Spleen (tissue), 11 donors: ENCODE data around the gene JAKMIP1. TPM values are rescaled to one million over a fixed set of nuclear protein-coding genes. Genes with fewer than 3 reads are reported as not detected.
A peak's percentile ranks its signal among the peaks of the same experiment; 100 is the strongest.

Source experiments
- DNase-seq: peaks from one replicate; pipeline ENCODE4 v3.0.0-alpha.2; 2020
- H3K27ac ChIP-seq, 8 donors: fragments of 200-600 bp; sonication (generic) in 7 of 8; 1 replicate in 4 of 8; 2 replicates in 4 of 8; pipeline versions ENCODE4 v1.5.0 to v1.8.0; 2016 to 2021; ENCODE audit warnings: inconsistent platforms in 4 of 8, mild to moderate bottlenecking in 4 of 8, moderate library complexity in 1 of 8
- H3K27me3 ChIP-seq, 7 donors: fragments of 200-600 bp; sonication (generic) in 6 of 7; replicated peaks in 1 of 7; 1 replicate in 4 of 7; 2 replicates in 3 of 7; pipeline versions ENCODE4 v1.5.0 to v1.8.0; 2016 to 2021; ENCODE audit warnings: inconsistent platforms in 3 of 7, mild to moderate bottlenecking in 1 of 7
- H3K36me3 ChIP-seq, 6 donors: fragments of 200-600 bp; sonication (generic) in 5 of 6; 1 replicate in 4 of 6; 2 replicates in 2 of 6; pipeline versions ENCODE4 v1.5.0 to v1.8.0; 2016 to 2021; ENCODE audit warnings: inconsistent platforms in 2 of 6
- H3K4me1 ChIP-seq, 6 donors: fragments of 200-600 bp; sonication (generic) in 5 of 6; 1 replicate in 3 of 6; 2 replicates in 3 of 6; pipeline versions ENCODE4 v1.5.0 to v1.8.0; 2016 to 2021; ENCODE audit warnings: inconsistent platforms in 3 of 6
- H3K4me3 ChIP-seq, 8 donors: fragments of 200-600 bp; sonication (generic) in 7 of 8; 1 replicate in 4 of 8; 2 replicates in 4 of 8; pipeline versions ENCODE4 v1.5.0 to v1.8.0; 2016 to 2021; ENCODE audit warnings: inconsistent platforms in 4 of 8, mild to moderate bottlenecking in 4 of 8, moderate library complexity in 2 of 8
- H3K9me3 ChIP-seq, 8 donors: fragments of 200-600 bp; sonication (generic) in 7 of 8; 1 replicate in 4 of 8; 2 replicates in 4 of 8; pipeline versions ENCODE4 v1.5.0 to v1.8.0; 2016 to 2021; ENCODE audit warnings: inconsistent platforms in 4 of 8
- CTCF ChIP-seq, 11 experiments: fragments of 200-600 bp in 7 of 11; fragments of 450-650 bp in 4 of 11; sonication (generic) in 4 of 11; IDR thresholded peaks in 8 of 11; conservative IDR thresholded peaks in 3 of 11; 1 replicate in 7 of 11; 2 replicates in 4 of 11; pipeline versions ENCODE4 v1.4.0 to v1.8.0; 2016 to 2021; ENCODE audit warnings: antibody characterized with exemption in 11 of 11, inconsistent platforms in 4 of 11, mild to moderate bottlenecking in 1 of 11
- POLR2A ChIP-seq, 3 donors: fragments of 450-650 bp; IDR thresholded peaks; one replicate each; pipeline ENCODE4 v1.5.1; 2017; ENCODE audit warnings: antibody characterized with exemption in 3 of 3, mild to moderate bottlenecking in 1 of 3
- POLR2AphosphoS5 ChIP-seq, 3 donors: sonication (generic); formaldehyde crosslinking; IDR thresholded peaks; one replicate each; pipeline ENCODE4 v1.5.1; 2017; ENCODE audit warnings: antibody characterized with exemption in 3 of 3
- WGBS, 5 donors: extraction: QIAGEN DNeasy Blood & Tissue Kit in 3 of 5; methylation state at CpG; one replicate each; pipeline versions ENCODE4 v1.1.5 to v1.1.7; 2013 to 2018; 5-methylcytosine and 5-hydroxymethylcytosine counted together
- intact Hi-C: fragments of 100-400 bp; cut with DNase I; formaldehyde crosslinking; loops from one replicate; pipeline ENCODE4 v1.15.0; 2023; ENCODE audit warnings: low total_unique reads
- polyA plus RNA-seq, 3 donors: library from polyadenylated mRNA; stranded (reverse); fragments of 200-250 nt; gene quantifications; one replicate each; pipeline ENCODE4 v1.2.1, GENCODE V29; 2013
- total RNA-seq, 7 donors: library from RNA; depleted of rRNA in 3 of 7; stranded (reverse); fragments of >200 nt in 3 of 7; fragmentation: NEBNext Ultra II Directional in 4 of 7; extraction: Animal tissue kit (Norgen Biotek cat#: 25700) in 4 of 7; gene quantifications; one replicate each; pipeline versions ENCODE4 v1.1.0 to v1.2.1, GENCODE V29; 2016 to 2021
- donor health status: healthy with polysubstance abuse.
- donor health status: DM: no; HTN: no; CAD: no; lungs with moderate emphysema.
- donor health status: DM: no; HTN: no; CAD: no.
- donor health status: Bipolar disorder and iron deficiency.
- donor health status: healthy.
- donor health status: DM: no; HTN: no; CAD: no.
- donor health status: DM: yes; HTN: yes; CAD: no.

JAKMIP1 gene
- total and polyA plus RNA-seq, 10 donors = 0.37 to 8.7 (median 2.6) TPM

DNA sequence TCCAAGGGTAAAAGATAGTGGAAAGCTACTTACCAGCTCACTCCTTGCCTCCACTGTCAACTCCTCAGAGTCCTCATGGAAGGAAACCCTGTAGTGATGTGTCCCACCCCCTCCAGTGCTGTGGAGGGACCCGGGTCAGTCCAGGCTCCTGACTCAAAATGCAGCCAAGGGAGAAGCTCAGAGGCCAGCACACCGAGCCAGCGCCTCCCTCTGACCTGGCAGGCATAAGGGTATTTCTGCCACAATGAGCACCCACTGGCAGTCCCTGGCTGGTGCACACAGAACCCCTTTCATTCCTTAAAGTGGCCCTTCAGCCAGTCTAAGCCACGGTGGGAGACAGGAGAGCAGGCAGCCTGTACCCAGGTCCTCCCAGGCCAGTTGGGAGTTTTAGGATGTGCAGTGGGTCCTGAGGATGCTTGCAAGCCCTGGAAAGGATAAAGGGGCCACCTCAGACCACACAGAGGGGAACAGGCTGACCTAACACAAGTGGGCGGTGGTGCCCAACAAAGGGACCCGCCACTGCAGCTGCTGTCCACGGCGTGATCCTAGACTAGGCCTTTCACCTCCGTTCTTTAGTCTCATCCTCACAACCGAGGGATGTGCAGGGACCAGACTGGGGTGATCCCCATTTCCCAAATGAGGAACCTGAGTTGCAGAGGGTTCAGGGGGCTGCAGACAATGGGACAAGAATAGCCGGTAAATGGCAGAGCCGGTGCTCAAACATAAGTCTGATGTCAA lies 5.7 kb downstream of the JAKMIP1 start:
- Histone ChIP-seq H3K4me1 (peaks cover 4 to 27% (median 13%) of the 10 kb centered on the region in 6 donors), H3K9me3 (no peaks in the 10 kb centered on the region), H3K4me3 (no peak overlapping the region), H3K36me3 (no peaks in the 10 kb centered on the region), H3K27me3 (peaks cover 0 to 83% (median 40%) of the 10 kb centered on the region in 7 donors), H3K27ac (no peak overlapping the region)
- 77 to 92% (median 85%) methylated on average over 6 to 12 of the region's 12 CpGs for WGBS, 5 donors
- TF ChIP-seq CTCF (IDR thresholded peaks at IDR 0.05 in 8 of 11, conservative IDR thresholded peaks at IDR 0.05 in 3 of 11) (no peak), POLR2AphosphoS5 (IDR thresholded peaks at IDR 0.05) (no peak), POLR2A (IDR thresholded peaks at IDR 0.05) (no peak)
- peak; percentile 47 for DNase-seq
- intact Hi-C loops = no loop called here

DNA sequence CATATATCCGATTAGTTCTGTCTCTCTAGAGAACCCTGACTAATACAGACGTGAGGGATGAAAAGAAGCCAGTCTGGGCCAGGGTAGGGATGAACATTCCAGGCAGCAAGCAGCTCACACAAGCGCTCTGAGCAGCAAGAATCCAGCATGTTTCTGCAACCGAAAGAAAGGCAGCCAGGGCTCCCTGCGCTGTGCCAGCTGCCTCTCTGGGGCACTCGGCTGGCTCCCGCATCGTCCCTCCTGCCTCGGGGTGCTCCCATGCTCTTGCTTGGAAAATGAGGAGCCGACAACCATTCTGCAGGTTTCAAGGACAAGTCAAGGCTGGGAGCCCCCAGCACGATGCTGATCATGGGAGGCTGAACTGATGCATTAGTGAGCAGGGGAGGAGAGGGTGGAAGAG lies 7.0 kb downstream of the JAKMIP1 start:
- peak; percentile 60 for DNase-seq
- intact Hi-C loops = no loop called here

DNA sequence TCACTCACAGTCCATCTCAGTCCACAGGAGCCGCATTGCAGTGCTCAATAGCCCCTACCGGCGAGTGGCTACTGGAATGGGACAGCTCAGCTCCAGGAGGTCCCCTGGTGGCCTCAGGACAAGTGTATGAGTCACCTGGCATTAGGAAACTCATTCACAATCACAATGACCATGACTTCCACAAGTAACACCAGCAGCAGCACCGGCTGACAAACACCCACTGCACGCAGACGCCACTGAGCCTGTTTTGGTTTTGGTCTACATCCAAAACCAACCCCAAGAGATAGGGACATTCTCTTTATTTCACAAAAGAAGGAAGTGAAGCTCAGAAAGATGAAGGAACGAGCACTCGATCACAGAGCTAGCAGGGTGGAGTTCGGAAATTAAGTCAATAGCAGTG lies 8.1 kb downstream of the JAKMIP1 start:
- peak; percentile 29 for DNase-seq
- Histone ChIP-seq H3K4me1 (peaks cover 0 to 3% (median 0%) of the 10 kb centered on the region in 6 donors), H3K9me3 (peaks cover 0 to 13% (median 7%) of the 10 kb centered on the region in 8 donors), H3K36me3 (no peaks in the 10 kb centered on the region), H3K4me3 (no peak overlapping the region), H3K27ac (no peak overlapping the region), H3K27me3 (peaks cover 0 to 70% (median 16%) of the 10 kb centered on the region in 7 donors)
- 71 to 81% (median 74%) methylated on average over 9 of the region's 9 CpGs for WGBS, 5 donors
- intact Hi-C loops = no loop called here
- TF ChIP-seq POLR2A (IDR thresholded peaks at IDR 0.05) (no peak), CTCF (IDR thresholded peaks at IDR 0.05 in 8 of 11, conservative IDR thresholded peaks at IDR 0.05 in 3 of 11) (no peak), POLR2AphosphoS5 (IDR thresholded peaks at IDR 0.05) (no peak)

More for the DNA sequence above, 7.0 kb downstream of the JAKMIP1 start:
- Histone ChIP-seq H3K9me3 (peaks cover 0 to 1% (median 0%) of the 10 kb centered on the region in 8 donors), H3K4me1 (peaks cover 0 to 14% (median 1%) of the 10 kb centered on the region in 6 donors), H3K36me3 (no peaks in the 10 kb centered on the region), H3K27me3 (peaks cover 0 to 80% (median 28%) of the 10 kb centered on the region in 7 donors), H3K27ac (no peak overlapping the region), H3K4me3 (no peak overlapping the region)
- 84 to 88% (median 88%) methylated on average over 9 to 11 of the region's 11 CpGs for WGBS, 5 donors
- TF ChIP-seq POLR2A (IDR thresholded peaks at IDR 0.05) = no peak
- no peak for TF ChIP-seq CTCF (IDR thresholded peaks at IDR 0.05 in 8 of 11, conservative IDR thresholded peaks at IDR 0.05 in 3 of 11)
- TF ChIP-seq POLR2AphosphoS5 (IDR thresholded peaks at IDR 0.05) = no peak

DNA sequence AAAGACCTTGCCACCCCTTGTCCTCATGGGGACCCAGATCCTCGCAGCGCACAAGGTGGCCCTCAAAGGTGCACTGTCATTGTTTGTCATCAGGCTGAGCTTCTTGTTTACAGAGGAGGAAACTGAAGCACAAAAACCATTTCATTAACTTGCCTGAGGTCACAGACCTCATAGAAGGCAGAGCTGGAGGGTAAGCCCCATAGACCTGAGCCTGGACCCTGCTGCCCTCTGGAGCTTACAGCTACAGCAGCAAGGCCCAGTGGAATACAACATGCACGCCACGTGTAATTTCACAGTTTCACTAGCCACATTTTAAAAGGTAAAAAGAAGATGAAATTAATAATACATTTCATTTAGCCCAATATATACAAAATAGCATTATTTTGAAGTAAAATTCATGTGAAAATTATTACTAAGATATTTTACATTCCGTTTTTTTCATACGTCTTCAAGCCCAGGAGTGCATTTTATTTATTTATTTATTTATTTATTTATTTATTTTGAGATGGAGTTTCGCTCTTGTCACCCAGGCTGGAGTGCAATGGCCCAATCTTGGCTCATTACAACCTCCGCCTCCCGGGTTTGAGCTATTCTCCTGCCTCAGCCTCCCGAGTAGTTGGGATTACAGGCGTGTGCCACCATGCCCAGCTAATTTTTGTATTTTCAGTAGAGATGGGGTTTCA lies 8.8 kb downstream of the JAKMIP1 start:
- WGBS, 5 donors = 82 to 92% (median 90%) methylated on average over 11 of the region's 11 CpGs
- peaks cover 0 to 63% (median 10%) of the 10 kb centered on the region in 7 donors for H3K27me3 ChIP-seq
- intact Hi-C loops = no loop called here
- DNase-seq = no peak
- no peak for TF ChIP-seq POLR2AphosphoS5 (IDR thresholded peaks at IDR 0.05)
- no peak for TF ChIP-seq POLR2A (IDR thresholded peaks at IDR 0.05)
- TF ChIP-seq CTCF (IDR thresholded peaks at IDR 0.05 in 8 of 11, conservative IDR thresholded peaks at IDR 0.05 in 3 of 11) = no peak
- no peaks in the 10 kb centered on the region for H3K4me1 ChIP-seq
- H3K27ac ChIP-seq = no peak overlapping the region
- peaks cover 0 to 19% (median 13%) of the 10 kb centered on the region in 8 donors for H3K9me3 ChIP-seq
- H3K36me3 ChIP-seq = no peaks in the 10 kb centered on the region
- no peak overlapping the region for H3K4me3 ChIP-seq
